ENCODE measurements around the gene CCDC138.

- no peak for TF ChIP-seq POLR2A (IDR thresholded peaks at IDR 0.05; ENCODE audit: low read depth, low read length)
- no peak for TF ChIP-seq POLR2AphosphoS5 (IDR thresholded peaks at IDR 0.05; ENCODE audit: low read depth, low read length)
Measured at GRCh38 chr2:108805782-108806181, 19.2 kb downstream of the CCDC138 start.
